SK-N-SH (cell line): ENCODE measurements around the gene YIF1B. TPM values are rescaled to one million over a fixed set of nuclear protein-coding genes. Genes with fewer than 3 reads are reported as not detected.
A peak's percentile ranks its signal among the peaks of the same experiment; 100 is the strongest.

Experiments
- CTCF ChIA-PET: fragments of 300-600, 350-600 bp; formaldehyde crosslinking; extraction: SDS; loops from one replicate; lab custom pipeline; 2021; lab: Yijun Ruan, JAX
- POLR2A ChIA-PET: fragments of 350-600 bp; sonication (Branson Sonifier 250); formaldehyde crosslinking; extraction: SDS; loops from one replicate; lab custom pipeline; 2020; ENCODE audit warnings: antibody characterized with exemption, inconsistent platforms; lab: Yijun Ruan, JAX
- DNase-seq: peaks from one replicate; pipeline ENCODE4 v3.0.0; 2012
- H2AFZ ChIP-seq: fragments of 200-600 bp; sonication (generic); 2 replicates; pipeline ENCODE4 v1.8.1; 2016; ENCODE audit warnings: antibody characterized with exemption, mild to moderate bottlenecking, low read depth
- H3F3A ChIP-seq: fragments of 200-600 bp; sonication (generic); replicated peaks from 2 replicates; pipeline ENCODE3; 2016; ENCODE audit warnings: antibody characterized with exemption, mild to moderate bottlenecking; ENCODE audit not compliant: insufficient read depth
- H3K27ac ChIP-seq, 2 experiments: fragments of 200-500 bp in 1 of 2; fragments of 200-600 bp in 1 of 2; sonication (Bioruptor generic) in 1 of 2; sonication (generic), shearing (Covaris generic) in 1 of 2; 2 replicates each; pipeline versions ENCODE4 v1.5.1 to v1.6.1; 2014 to 2016; ENCODE audit warnings: low read depth in 2 of 2, inconsistent platforms in 1 of 2, low read length in 1 of 2, mild to moderate bottlenecking in 1 of 2, mixed read lengths in 1 of 2
- H3K27me3 ChIP-seq: fragments of 200-600 bp; sonication (generic), shearing (Covaris generic); 2 replicates; pipeline ENCODE4 v1.6.1; 2016; ENCODE audit warnings: mixed run types; ENCODE audit not compliant: insufficient read depth
- H3K36me3 ChIP-seq, 2 experiments: fragments of 200-500 bp in 1 of 2; fragments of 200-600 bp in 1 of 2; sonication (Bioruptor generic) in 1 of 2; sonication (generic) in 1 of 2; replicated peaks in 1 of 2; 2 replicates each; pipeline versions ENCODE3 to v1.5.1; 2014 to 2016; ENCODE audit warnings: low read length in 1 of 2, mild to moderate bottlenecking in 1 of 2; ENCODE audit not compliant: insufficient read depth in 2 of 2, control insufficient read depth in 1 of 2
- H3K4me1 ChIP-seq, 2 experiments: fragments of 200-500 bp in 1 of 2; fragments of 200-600 bp in 1 of 2; sonication (Bioruptor generic) in 1 of 2; sonication (generic), shearing (Covaris generic) in 1 of 2; 2 replicates each; pipeline versions ENCODE4 v1.5.1 to v1.6.1; 2014 to 2016; ENCODE audit warnings: low read depth in 1 of 2, low read length in 1 of 2, mixed run types in 1 of 2; ENCODE audit not compliant: insufficient read depth in 2 of 2, control insufficient read depth in 1 of 2
- H3K4me2 ChIP-seq: fragments of 200-600 bp; sonication (generic), shearing (Covaris generic); 2 replicates; pipeline ENCODE4 v1.6.1; 2017; ENCODE audit warnings: mixed run types
- H3K4me3 ChIP-seq, 2 experiments: fragments of 200-500 bp in 1 of 2; fragments of 200-600 bp in 1 of 2; sonication (Bioruptor generic) in 1 of 2; sonication (generic), shearing (Covaris generic) in 1 of 2; 2 replicates each; pipeline versions ENCODE4 v1.5.1 to v1.8.1; 2014 to 2016; ENCODE audit warnings: low read depth in 2 of 2, inconsistent platforms in 1 of 2, low read length in 1 of 2, mild to moderate bottlenecking in 1 of 2, mixed read lengths in 1 of 2, moderate library complexity in 1 of 2
- H3K79me2 ChIP-seq: fragments of 200-600 bp; sonication (generic); 2 replicates; pipeline ENCODE4 v1.8.1; 2017; ENCODE audit warnings: mild to moderate bottlenecking; ENCODE audit not compliant: insufficient read depth
- H3K9ac ChIP-seq: fragments of 200-600 bp; sonication (generic); 2 replicates; pipeline ENCODE4 v1.6.1; 2017; ENCODE audit warnings: mixed run types
- H3K9me2 ChIP-seq: fragments of 200-600 bp; sonication (generic); 2 replicates; pipeline ENCODE4 v1.6.1; 2017; ENCODE audit warnings: mixed run types
- H3K9me3 ChIP-seq: fragments of 200-600 bp; sonication (generic); 2 replicates; pipeline ENCODE4 v1.6.1; 2017; ENCODE audit warnings: mixed run types, mild to moderate bottlenecking, moderate library complexity
- H4K20me1 ChIP-seq: fragments of 200-600 bp; sonication (generic); 2 replicates; pipeline ENCODE4 v1.6.1; 2017; ENCODE audit warnings: mild to moderate bottlenecking, mixed run types; ENCODE audit not compliant: insufficient read depth
- FOSL2 ChIP-seq: IDR thresholded peaks from 2 replicates; pipeline ENCODE4 v1.4.0; 2012; ENCODE audit warnings: low read depth, mild to moderate bottlenecking, moderate library complexity, borderline replicate concordance
- IRF3 ChIP-seq: fragments of 150-350 bp; IDR thresholded peaks from 2 replicates; pipeline ENCODE4 v1.6.1; 2016; ENCODE audit warnings: mild to moderate bottlenecking, low read depth, low read length
- NRF1 ChIP-seq: IDR thresholded peaks from 2 replicates; pipeline ENCODE4 v1.6.1; 2012; ENCODE audit warnings: low read depth, mild to moderate bottlenecking, low read length
- RAD21 ChIP-seq: IDR thresholded peaks from 2 replicates; pipeline ENCODE4 v1.6.1; 2012; ENCODE audit warnings: mild to moderate bottlenecking, low read length
- TEAD4 ChIP-seq: IDR thresholded peaks from 2 replicates; pipeline ENCODE4 v1.4.0; 2012; ENCODE audit warnings: mild to moderate bottlenecking, borderline replicate concordance; ENCODE audit not compliant: insufficient read depth
- USF1 ChIP-seq: IDR thresholded peaks from 2 replicates; pipeline ENCODE4 v1.4.0; 2012; ENCODE audit warnings: low read depth, borderline replicate concordance
- WGBS: methylation state at CpG from one replicate; pipeline ENCODE4 v1.1.6; 2017; ENCODE audit warnings: low lambda C conversion rate; 5-methylcytosine and 5-hydroxymethylcytosine counted together
- polyA plus RNA-seq, 3 experiments: library from polyadenylated mRNA; depleted of rRNA; stranded (reverse); fragments of >200 nt; gene quantifications; 2 replicates each; pipeline ENCODE4 v1.2.3, GENCODE V29; 2012

Gene YIF1B
- polyA plus RNA-seq, 1 of the 3 experiments (the other 2 are of a cell fraction): 121 TPM

- Histone ChIP-seq H3K4me1 (peaks cover 0 to 12% of the 10 kb centered on the region in 2 experiments; a peak in 1 of 4 replicates), H3K79me2 (no peaks in the 10 kb centered on the region), H3K27ac (no peak overlapping the region), H2AFZ (0 out of 2 replicates have a peak overlapping the region, but pooled peaks have one; percentile 35), H3K4me3 (no peak overlapping the region), H4K20me1 (no peaks in the 10 kb centered on the region)
- TF ChIP-seq FOSL2 (0 out of 2 replicates have a peak, but pooled peaks have one; percentile 4), IRF3 (no peak)
- TF ChIP-seq, all 33 proteins: peak for 1
- no peak for DNase-seq
- Histone ChIP-seq H3K9ac (no peak overlapping the region), H3K9me3 (no peaks in the 10 kb centered on the region), H3K27me3 (no peaks in the 10 kb centered on the region), H3K4me2 (no peak overlapping the region), H3K36me3 (no peaks in the 10 kb centered on the region), H3F3A (no peaks in the 10 kb centered on the region), H3K9me2 (no peaks in the 10 kb centered on the region)
- ChIA-PET CTCF (interaction anchor here (0.8 to 1.9 kb wide), 4 partner anchors 15 to 69 kb away, joined by 3 to 7 read pairs (median 4); partner anchors contain the start of gene CATSPERG), POLR2A (no interaction called here)
- WGBS: 71% methylated on average over 12 of the region's 12 CpGs
Observed at GRCh38 chr19:38266981-38267597, 48.7 kb downstream of the YIF1B start.

GRCh38 chr19:38265921-38266429 is 49.8 kb downstream of the YIF1B start:
- POLR2A ChIA-PET: interaction anchor here (0.7 kb wide), 1 partner anchor 10 kb away, joined by 3 read pairs; no protein-coding TSS in a partner anchor
- H3K4me1 ChIP-seq: peaks cover 0 to 12% of the 10 kb centered on the region in 2 experiments; a peak in 1 of 4 replicates
- no peaks in the 10 kb centered on the region for H3K36me3 ChIP-seq
- no peaks in the 10 kb centered on the region for H3K9me3 ChIP-seq
- no peaks in the 10 kb centered on the region for H3K9me2 ChIP-seq
- H3K4me2 ChIP-seq: no peak overlapping the region
- no peak overlapping the region for H3K4me3 ChIP-seq
- H3K27me3 ChIP-seq: no peaks in the 10 kb centered on the region
- DNase-seq: no peak
- no peaks in the 10 kb centered on the region for H3F3A ChIP-seq
- H3K9ac ChIP-seq: no peak overlapping the region
- CTCF ChIA-PET: interaction anchor here (0.7 to 1.9 kb wide), 7 partner anchors 11 to 373 kb away, joined by 3 to 7 read pairs (median 3); partner anchors contain the start of genes CATSPERG and PPP1R14A
- H2AFZ ChIP-seq: no peak overlapping the region
- TF ChIP-seq USF1: no peak
- TF ChIP-seq RAD21: no peak
- TF ChIP-seq TEAD4: no peak
- TF ChIP-seq NRF1: no peak
- WGBS: 88% methylated on average over 12 of the region's 12 CpGs
- H3K79me2 ChIP-seq: no peaks in the 10 kb centered on the region
- H3K27ac ChIP-seq: no peak overlapping the region
- no peaks in the 10 kb centered on the region for H4K20me1 ChIP-seq
